Measurements from ENCODE around the gene ATP6V1E1.
A peak's percentile ranks its signal among the peaks of the same experiment; 100 is the strongest.
"Not testable (repeated sequence)": the region's sequence is repeated elsewhere in the genome, so short reads cannot be mapped to it uniquely, and the experiment has no call there.

ATP6V1E1 gene

GRCh38 chr22:17579535-17579981 is 49.0 kb downstream of the ATP6V1E1 start:
- DNase-seq, result no peak

GRCh38 chr22:17578136-17578754 is 50.3 kb downstream of the ATP6V1E1 start:
- DNase-seq, result peak; percentile 58 to 60

- no peak for DNase-seq
Measured at GRCh38 chr22:17576470-17576869, 52.1 kb downstream of the ATP6V1E1 start.

GRCh38 chr22:17575681-17576080 is 52.9 kb downstream of the ATP6V1E1 start:
- DNase-seq, result peak; percentile 35 to 50

DNA sequence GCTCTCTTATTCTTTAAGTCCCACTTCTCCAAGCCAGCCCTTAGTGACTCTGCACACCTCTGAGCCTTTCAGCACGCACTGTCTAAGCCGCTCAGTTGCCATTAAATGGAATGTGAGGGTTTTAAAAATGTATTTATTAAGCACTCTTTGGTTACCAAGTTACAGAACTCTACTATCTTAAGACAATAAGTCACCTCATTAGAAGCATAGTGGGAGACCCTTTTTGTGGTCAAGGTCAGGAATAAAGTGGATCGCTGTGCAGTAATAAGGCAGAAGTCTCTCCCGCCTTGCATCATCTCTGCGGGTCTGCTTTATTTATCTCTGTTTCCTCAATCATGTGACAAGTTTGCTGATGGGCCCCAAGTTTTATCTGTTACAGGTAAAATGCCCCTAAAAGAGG is 53.4 kb downstream of the ATP6V1E1 start:
- DNase-seq, result no peak

DNA sequence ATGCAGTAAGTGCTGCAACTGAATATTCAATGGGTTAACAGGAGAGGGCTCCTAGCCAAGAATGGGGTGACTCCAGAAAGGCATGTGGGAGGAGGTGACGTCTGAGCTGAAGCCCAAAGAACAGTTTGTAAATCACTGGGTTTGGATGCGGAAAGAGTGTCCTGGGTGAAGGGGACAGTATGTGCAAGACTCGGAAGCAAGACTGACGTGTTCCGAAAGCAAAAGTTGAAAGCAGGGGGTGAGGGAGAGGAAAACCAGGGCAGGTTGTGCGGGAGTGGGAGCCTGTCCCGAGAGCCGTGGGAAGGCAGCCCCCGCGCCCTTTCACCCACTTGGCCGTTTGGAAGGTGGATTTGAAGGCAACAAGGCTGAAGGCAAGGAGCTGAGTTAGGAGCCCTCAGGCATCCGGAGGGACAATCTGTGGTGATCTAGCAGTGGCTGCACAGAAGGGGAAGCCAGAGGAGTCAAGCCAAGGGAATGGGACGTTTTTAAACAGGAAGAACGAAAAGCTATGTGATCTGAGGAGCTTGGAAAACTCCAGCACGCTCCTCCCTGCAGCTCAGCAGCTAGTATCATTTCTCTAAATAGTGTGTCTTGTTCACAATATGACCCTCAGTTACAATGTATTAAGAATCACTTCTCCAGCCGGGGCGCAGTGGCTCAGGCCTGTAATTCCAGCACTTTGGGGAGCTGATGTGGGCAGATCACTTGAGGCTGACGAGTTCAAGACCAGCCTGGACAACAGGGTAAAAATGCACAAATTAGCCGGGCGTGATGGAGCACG is 57.5 kb downstream of the ATP6V1E1 start:
- peak; percentile 52 to 82 for DNase-seq

DNA sequence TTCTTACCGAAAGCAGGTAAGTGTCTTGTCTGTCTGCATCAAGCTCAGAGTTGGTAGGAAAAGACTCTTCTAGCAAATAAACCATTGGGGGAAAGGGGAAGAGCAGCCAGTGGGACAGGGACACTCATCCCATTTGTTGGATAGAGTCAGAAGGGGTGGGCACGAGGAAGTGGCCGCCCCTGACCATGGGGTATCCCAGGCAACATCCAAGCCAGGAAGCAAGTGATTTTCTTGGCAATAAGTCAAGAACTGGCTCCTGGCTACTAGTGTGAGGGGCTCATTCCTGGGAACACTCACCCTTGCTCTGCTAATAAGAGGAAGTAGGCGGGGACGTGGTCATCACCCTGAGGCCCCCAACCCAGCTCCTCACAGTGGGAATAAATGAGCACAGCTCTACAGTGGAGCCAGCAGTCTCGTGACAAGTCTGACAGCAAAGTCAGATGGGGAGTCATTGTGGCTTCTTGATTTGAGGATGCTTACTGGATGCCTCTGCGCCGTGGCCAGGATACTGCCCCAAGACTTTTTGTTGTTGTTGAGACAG is 58.5 kb downstream of the ATP6V1E1 start:
- DNase-seq, result peak; percentile 34 to 44

GRCh38 chr22:17566776-17567175 is 61.8 kb downstream of the ATP6V1E1 start:
- DNase-seq, result no peak

- not testable (repeated sequence) for DNase-seq
Measured at GRCh38 chr22:17566016-17566687, 62.4 kb downstream of the ATP6V1E1 start.

DNA sequence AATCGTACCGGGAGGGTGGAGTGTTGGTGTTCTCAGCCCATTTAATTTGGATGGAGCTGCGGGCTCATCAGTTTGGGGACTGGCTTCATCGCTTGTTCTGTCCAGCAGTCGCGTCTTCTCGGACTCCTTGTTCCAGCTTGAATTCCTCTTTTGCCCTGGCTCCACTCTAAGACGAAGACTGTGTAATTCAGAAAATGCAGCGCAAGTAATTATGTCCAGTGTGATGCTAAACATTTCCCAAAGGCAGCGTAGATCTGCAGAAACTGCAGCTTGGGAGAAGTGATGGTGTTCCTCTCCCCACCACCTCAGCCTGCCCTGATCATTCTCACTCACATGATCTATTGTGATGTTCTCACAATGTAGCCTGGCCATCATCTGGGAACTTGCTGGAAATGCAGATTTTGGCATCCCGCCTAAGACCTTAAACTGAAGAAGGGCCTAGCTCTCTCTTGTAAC is 64.6 kb downstream of the ATP6V1E1 start:
- peak; percentile 66 for DNase-seq

DNA sequence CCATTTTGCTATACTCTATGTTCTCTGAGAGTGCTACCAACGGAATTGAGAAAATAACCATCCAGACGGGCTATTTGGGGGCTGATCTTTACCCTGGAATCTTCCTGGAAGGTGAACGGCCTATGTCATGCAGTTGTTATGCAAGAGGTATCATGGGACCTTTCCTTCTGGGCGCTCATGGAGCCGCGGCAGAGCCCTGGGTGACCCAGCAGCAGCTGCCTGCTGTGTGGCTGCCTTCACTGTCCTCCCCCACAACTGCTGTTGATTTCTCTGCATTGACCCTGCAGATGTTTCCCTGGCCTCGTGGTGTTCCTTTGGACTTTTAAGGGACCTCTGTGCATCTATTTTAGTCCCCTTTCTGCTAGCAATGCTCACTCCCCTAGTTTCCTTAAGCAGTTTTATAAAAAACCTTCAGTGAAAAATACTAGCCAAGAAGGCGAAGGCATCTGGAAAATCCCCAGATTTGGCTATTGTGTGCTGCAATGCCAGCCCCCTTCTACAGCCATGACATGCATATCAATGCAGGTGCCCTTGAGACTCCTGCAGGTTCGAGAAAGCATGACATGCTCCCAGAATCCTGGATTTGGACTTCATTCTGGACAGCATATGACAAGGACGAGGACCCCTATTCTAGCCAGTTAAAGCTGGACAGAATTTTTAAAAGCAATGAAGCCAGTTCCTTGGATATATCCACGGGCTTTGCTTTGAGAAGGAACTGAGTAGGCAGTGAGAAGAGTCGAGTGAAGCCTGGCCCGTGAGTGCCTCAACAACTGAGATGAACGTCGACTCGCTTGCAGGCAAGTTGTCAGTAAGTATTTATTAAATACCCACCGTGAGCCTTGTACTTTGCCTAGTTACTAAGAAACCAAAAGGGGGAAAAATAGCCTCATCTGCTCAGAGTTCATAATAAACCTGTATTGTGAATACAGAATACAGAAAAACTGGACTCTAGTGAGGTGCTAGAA is 65.4 kb downstream of the ATP6V1E1 start, which contains the start of gene SLC25A18:
Gene SLC25A18, plus strand, starts transcription at position 593 of the 965 bp plus-strand sequence. CDS start 16,447 bp downstream, outside the sequence.
- peak; percentile 51 to 62 for DNase-seq

DNA sequence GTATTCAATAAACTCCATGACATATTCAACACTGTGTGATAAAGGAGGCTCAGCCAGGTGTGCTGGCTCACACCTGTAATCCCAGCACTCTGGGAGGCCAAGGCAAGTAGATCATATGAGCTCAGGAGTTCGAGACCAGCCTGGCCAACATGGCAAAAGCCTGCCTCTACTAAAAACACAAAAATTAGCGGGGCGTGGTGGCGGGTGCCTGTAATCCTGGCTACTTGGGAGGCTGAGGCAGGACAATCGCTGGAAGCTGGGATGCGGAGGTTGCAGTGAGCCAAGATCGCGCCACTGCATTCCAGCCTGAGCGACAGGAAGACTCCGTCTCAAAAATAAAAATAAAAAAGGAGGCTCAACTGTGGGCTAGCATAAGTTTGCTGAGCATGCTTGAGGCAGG is 69.4 kb downstream of the ATP6V1E1 start:
- no peak for DNase-seq

GRCh38 chr22:17554814-17555213 is 73.7 kb downstream of the ATP6V1E1 start:
- DNase-seq, result no peak

DNA sequence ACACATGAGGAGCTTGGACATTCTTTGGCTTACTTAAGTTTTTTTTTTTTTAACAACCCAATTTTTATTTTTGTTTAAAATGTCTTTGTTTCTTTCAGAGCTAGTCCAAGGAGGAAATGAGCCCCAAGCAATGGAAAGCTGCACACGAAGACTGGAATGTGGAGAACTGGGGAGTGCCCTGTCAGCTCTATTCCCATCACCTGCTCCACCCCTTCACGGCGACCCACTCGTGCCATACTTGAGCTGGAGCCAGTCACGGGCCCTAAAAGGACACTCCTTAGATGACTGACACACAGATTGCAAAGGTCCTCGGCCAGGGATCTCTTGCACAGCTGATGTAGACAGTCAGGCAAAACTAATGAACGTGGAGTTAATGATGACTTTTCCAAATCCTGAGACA is 75.8 kb downstream of the ATP6V1E1 start:
- no peak for DNase-seq

GRCh38 chr22:17549655-17550054 is 78.9 kb downstream of the ATP6V1E1 start:
- DNase-seq, result no peak

- DNase-seq, result no peak
Measured at GRCh38 chr22:17549183-17549582, 79.4 kb downstream of the ATP6V1E1 start.

DNA sequence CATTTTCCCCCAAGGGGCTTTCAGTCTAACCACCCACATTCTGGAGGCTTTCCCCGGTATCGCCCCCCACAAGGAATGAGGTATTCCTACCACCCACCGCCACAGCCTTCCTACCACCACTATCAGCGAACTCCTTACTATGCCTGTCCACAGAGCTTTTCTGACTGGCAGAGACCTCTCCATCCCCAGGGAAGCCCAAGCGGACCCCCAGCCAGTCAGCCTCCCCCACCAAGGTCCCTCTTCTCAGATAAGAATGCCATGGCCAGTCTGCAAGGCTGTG is 79.9 kb downstream of the ATP6V1E1 start:
- no peak for DNase-seq

- no peak for DNase-seq
Measured at GRCh38 chr22:17548010-17548755, 80.4 kb downstream of the ATP6V1E1 start.

- DNase-seq, result no peak
Measured at GRCh38 chr22:17542452-17542851, 86.1 kb downstream of the ATP6V1E1 start.
